ENCODE measurements around the gene LRRC37B.
A peak's percentile ranks its signal among the peaks of the same experiment; 100 is the strongest.
"Not testable (repeated sequence)": the region's sequence is repeated elsewhere in the genome, so short reads cannot be mapped to it uniquely, and the experiment has no call there.

The LRRC37B gene

DNA sequence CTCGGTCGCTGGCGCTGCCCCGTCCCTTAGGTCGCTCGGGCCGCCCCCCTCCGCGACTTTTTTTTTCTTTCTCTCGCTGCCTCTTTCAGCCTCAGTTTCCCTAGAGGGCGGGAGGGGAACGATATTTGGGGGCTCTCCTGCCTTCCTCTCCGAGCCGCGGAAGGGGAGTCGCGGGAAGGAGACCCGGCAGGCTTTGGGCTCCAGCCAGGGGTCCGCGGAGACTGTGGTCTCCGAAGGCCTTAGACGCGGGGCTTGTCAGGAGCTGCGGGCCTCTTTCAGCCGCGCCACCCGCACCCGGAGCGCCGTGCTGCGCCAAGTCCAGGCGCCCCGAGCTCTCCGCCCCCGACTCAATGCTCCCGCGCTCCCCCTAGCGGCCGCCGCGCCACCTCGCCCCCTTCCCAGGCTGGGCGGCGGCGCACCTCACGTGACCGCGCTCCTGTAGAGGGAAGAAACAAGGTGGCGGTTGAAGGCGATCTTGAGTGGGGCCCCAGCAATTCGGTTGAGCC lies at the start of gene LRRC37B:
Gene LRRC37B (plus strand): TSS at position 427 of the 506 bp plus-strand sequence. CDS start 14,010 bp downstream, outside the sequence.
- DNase-seq (ENCODE audit: low read depth in 2 of 2): peak; percentile 44 to 46

DNA sequence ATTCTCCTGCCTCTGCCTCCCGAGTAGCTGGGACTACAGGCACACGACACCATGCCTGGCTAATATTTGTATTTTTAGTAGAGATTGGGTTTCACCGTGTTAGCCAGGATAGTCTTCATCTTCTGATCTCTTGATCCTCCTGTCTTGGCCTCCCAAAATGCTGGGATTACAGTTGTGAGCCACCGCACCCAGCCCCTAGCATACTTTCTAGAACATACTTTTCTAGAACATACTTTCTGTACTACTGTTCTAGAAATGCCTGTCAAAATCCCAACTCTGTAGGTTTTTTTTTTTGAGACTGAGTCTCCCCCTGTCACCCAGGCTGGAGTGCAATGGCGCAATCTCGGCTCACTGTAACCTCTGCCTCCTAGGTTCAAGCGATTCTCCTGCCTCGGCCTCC lies 43.1 kb upstream of the LRRC37B start:
- DNase-seq (ENCODE audit: low read depth in 2 of 2): not testable (repeated sequence)

DNA sequence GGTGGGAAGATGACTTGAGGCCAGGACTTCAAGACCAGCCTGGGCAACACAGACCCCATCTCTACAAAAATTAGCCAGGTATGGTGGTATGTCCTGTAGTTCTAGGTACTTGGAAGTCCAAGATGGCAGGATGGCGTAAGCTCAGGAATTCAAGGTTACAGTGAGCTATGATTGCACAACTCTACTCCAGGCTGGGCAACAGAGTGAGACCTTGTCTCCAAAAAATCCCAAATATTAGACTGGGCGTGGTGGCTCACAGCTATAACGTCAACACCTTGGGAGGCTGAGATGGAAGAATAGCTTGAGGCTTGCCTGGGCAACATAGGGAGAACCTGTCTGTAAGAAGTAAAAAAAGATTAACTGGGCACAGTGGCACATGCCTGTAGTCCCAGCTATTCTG lies 39.5 kb upstream of the LRRC37B start:
- DNase-seq (ENCODE audit: low read depth in 2 of 2): no peak

DNA sequence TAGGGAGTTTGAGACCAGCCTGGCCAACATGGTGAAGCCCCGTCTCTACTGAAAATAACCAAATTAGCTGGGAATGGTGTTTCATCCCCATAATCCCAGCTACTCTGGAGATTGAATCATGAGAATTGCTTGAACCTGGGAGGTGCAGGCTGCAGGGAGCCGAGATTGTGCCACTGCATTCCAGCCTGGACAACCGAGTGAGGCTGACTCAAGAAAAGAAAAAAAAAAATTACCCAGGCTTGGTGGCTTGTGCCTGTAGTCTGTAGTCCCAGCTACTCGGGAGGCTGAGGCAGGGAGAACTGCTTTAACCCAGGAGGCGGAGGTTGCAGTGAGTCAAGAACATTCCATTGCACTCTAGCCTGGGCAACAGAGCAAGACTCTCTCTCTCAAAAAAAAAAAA lies 36.8 kb upstream of the LRRC37B start:
- DNase-seq (ENCODE audit: low read depth in 2 of 2): not testable (repeated sequence)

DNA sequence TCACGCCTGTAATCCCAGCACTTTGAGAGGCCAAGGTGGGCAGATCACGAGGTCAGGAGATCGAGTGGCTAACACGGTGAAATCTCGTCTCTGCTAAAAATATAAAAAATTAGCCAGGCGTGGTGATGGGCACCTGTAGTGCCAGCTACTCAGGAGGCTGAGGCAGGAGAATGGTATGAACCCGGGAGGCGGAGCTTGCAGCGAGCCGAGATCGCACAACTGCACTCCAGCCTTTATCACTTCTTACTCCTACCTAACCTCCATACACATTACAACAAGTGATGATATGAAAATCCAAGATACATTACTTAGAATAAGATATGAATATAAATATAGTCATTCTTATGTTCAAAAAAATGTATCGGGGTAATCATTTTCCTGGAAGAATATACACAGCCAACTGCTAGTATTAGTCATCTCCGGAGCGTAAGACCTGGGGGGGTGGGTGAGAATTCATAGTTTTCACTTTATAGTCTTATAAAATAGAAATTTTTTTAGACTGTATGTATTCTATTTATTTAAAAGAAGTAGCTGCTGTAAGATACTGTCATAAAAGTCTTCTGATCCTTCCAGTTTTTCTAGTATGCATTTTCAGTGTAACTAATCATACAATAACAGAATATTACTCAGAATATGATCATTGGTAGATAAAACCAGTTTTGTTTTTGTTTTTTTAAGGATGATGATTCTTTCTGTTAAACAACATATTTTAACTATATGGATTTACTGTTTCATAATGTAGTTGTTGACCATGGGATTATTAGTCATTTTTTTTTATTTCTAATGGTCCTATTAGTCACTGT lies 32.7 kb upstream of the LRRC37B start:
- DNase-seq (ENCODE audit: low read depth in 2 of 2): not testable (repeated sequence)

DNA sequence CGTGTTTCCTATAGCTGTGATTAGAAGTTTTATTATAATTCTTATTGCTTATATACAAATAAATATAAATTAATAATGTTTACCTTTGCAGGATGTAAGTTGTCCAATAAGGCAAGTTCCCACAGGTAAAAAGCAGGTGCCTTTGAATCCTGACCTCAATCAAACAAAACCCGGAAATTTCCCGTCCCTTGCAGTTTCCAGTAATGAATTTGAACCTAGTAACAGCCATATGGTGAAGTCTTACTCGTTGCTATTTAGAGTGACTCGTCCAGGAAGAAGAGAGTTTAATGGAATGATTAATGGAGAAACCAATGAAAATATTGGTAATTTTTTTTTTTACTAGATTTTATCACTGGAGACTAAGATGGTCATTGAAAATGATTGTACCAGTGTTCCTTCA lies 31.8 kb upstream of the LRRC37B start:
- DNase-seq (ENCODE audit: low read depth in 2 of 2): not testable (repeated sequence)

DNA sequence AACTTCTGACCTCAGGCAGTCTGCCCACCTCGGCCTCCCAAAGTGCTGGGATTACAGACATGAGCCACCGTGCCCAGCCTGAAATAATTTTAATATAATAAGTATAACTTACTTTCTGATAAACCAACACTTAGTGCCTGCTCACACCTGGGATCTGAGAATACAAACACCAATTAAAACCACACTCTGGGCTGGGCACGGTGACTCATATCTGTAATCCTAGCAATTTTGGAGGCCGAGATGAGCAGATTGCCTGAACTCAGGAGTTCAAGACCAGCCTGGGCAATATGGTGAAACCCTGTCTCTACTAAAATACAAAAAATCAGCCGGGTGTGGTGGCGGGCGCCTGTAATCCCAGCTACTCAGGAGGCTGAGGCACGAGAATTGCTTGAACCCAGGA lies 15.4 kb upstream of the LRRC37B start:
- DNase-seq (ENCODE audit: low read depth in 2 of 2): not testable (repeated sequence)

DNA sequence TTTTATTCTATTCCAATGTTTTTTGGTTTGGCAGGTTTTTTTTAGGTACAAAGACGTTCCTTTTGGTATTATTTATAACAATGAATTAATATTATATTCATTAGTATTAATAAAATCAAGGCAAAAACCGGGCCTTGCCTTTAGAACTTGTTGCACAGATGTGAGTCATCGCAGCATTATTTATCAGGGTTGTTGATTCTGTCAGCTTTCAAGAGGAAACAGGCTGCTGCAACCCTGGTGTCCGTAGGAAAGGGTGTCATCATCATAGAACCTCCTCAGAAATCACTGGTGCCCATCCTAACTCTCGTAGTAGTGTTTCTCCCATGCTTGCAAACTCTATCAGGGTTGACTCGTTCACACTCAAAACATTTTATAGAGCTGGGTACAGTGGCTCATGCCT lies 10.2 kb upstream of the LRRC37B start:
- no peak for DNase-seq (ENCODE audit: low read depth in 2 of 2)

DNA sequence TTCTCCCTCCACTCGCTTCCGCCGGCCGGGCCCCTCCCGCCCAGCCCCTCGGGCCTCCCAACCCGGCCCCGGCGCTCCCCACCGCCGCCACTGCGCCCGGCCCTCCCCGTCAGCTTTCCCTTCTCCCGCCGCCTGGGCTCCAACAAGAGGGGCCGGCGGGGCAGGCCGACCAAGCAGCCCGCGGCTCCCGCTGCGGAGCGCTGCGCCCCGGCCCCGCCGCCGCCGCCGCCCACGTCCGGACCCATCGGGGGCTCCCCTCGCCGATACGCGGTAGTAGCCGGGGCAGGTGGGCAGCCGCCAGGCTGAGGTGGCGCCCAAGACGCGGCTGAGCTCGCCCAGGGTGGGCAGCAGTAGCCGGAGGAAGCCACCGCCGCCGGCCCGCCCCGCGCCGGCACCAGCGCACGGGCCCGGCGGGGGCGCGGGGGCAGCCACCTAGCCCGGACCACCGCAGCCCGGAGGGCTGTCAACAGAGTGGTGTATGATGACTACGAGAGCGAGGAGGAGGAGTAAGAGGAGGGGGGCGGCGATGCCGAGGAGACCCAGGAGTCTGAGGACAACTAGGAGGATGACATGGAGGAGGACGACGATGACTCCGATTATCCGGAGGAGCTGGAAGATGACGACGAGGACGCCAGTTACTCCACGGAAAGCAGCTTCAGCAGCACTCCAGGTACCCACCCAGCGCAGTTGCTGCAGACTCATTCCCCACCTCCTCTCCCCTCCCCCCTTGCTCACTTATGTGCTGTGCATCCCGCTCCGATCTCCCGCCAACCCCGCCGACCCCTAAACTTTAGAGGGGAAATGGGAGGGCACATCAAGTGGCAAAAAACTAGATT lies 498 bp downstream of the LRRC37B start:
- no peak for DNase-seq (ENCODE audit: low read depth in 2 of 2)

DNA sequence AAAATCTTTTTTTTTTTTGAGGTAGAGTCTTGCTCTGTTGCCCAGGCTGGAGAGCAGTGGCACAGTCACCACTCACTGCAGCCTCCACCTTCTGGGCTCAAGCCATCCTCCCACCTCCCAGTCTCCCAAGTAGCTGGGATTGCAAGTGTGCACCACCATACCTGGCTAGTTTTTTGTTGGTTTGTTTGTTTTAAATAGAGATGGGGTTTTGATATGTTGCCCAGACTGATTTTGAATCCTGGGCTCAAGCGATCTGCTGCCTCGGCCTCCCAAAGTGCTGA lies 2.0 kb downstream of the LRRC37B start:
- DNase-seq (ENCODE audit: low read depth in 2 of 2): no peak

DNA sequence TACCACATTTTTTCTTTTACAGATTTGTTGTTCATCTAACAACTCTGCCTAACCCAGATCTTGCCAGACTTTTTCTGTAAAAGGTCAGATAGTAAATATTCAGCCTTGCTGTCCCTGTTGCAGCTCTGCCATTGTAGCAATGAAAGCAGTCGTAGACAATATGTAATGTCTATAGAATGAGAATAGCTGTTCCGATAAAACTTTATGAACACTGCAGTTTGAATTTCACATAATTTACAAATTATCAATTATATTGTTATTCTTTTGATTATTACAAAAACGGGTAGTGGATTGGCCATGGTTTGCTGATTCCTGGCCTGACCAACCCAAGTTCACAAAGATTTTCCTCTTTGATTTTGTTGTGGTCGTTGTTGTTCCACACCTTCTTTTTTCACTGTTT lies 2.9 kb downstream of the LRRC37B start:
- DNase-seq (ENCODE audit: low read depth in 2 of 2): no peak

DNA sequence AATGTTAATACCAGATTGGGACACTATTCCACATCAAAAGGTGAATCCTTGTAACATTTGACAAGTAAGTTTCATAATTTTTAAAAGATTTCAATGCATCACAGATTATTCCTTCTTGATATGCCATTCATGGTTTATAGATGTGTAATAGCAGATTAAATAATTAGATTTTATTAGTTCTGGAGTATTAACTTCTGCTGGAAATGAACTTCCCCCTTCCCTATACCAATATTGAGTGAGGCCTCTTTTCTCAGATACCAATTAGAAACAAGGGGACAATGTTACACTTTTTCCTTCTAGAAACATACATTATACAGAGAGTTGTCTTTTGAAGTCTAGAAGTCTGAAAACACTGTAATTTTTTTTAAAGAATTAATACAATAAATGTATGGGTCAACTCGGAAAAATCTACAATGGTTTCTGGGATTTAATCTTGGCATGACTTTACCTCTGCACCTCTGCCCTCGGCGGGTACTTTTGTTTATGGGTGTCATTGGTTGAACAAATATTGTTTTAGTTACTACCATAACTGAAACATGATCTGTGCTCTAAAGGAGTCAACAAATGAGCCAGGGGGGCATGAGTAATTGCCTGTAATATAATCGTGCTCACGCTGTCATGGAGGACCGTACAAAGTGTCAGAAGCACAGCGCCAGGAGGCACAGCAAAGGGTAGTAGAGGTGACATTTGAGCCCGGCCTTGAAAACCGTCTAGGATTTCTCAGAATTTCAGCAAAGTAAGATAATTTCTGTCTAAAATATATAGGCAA lies 8.2 kb downstream of the LRRC37B start:
- no peak for DNase-seq (ENCODE audit: low read depth in 2 of 2)

DNA sequence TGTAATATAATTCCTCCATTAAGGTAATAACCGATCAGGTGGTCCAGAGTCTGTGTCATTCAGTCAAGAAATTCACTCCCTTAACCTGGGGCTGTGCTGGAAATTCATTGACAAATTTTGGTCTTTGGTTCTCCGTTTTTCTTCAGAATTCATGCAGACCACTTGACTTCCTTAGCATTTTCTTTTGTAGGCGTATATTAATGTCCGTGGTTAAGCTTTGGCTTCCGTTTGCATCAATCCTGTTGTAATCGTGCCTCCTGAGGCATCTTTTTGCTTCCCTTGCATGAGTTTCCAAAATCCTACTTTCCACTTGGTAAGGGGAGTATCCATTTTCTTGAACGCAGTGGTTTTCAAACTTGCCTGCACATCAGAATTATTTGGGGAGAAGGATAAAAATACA lies 9.0 kb downstream of the LRRC37B start:
- no peak for DNase-seq (ENCODE audit: low read depth in 2 of 2)

DNA sequence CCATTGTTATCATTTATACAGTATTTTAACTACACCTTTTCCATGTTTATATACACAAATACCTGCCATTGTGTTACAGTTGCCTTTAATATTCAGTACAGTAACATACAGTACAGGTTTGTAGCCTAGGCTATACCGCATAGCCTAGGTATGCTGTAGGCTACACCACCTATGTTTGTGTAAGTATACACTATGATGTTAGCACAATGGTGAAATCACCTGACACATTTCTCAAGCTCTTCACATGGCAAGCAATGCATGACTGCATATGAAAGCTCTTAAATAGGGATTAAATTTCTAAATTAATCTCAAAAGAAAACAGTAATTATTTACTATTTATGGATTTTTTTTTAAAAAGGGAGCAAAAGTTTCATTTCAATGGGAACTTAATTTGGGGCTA lies 12.0 kb downstream of the LRRC37B start:
- no peak for DNase-seq (ENCODE audit: low read depth in 2 of 2)

DNA sequence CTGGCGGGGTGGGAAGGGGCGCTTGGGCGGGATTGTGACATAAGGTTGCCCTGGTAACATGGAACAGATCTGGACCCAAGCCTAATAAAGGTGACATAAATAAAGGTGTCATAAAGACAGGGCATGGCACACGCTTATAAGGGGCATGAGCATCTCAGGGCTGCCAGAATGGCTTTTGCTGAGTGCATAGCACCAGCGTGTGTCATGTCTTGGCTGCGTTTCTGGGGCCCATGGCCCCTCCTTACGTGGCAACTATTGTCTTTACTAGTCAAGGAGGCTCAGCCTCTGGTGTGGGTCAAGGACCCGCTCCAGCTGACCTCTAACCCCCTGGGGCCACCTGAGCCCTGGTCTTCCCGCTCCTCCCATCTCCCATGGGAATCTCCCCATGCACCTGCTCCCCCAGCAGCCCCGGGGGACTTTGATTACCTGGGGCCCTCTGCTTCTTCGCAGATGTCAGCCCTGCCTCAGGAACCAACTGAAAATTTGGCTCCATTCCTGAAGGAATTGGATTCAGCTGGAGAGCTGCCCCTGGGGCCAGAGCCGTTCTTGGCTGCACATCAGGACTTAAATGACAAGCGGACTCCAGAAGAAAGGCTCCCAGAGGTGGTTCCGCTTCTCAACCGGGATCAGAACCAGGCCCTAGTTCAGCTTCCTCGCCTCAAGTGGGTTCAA lies 13.9 kb downstream of the LRRC37B start:
- no peak for DNase-seq (ENCODE audit: low read depth in 2 of 2)

DNA sequence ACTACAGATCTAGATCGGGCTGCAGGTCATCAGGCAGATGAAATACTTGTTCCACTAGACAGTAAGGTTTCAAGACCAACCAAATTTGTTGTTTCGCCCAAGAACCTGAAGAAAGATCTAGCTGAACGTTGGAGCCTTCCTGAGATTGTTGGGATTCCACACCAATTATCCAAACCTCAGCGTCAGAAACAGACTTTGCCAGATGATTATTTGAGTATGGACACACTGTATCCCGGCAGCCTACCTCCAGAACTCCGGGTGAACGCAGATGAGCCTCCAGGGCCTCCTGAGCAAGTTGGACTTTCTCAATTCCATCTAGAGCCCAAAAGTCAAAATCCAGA lies 14.4 kb downstream of the LRRC37B start:
- DNase-seq (ENCODE audit: low read depth in 2 of 2): no peak

DNA sequence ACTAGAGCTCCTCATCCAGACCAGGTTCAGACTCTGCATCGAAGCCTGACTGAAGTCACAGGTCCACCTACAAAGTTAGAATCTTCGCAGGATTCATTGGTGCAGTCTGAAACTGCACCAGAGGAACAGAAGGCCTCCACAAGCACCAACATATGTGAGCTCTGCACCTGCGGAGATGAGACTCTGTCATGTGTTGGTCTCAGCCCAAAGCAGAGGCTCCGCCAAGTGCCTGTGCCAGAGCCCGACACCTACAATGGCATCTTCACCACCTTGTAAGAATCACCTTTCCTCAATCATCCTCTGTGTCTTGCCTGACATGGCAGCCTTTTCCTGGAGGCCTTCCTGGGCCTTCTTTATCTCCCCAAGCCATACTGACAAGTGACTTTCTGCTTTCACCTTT lies 15.4 kb downstream of the LRRC37B start:
- DNase-seq (ENCODE audit: low read depth in 2 of 2): not testable (repeated sequence)

DNA sequence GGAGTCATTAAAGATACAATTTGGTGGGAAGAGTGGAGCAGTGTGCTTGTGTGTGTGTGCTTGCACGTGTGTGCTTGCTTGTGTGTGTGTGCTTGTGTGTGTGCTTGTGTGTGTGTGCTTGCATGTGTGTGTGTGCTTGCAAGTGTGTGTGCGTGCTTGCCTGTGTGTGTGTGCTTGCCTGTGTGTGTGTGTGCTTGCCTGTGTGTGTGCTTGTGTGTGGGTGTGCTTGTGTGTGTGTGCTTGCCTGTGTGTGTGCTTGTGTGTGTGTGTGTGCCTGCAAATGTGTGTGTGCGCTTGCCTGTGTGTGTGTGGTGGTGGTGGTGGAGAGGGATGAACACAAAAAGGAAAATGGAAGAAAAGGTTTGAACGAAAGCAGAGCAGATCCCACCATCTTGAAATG lies 20.1 kb downstream of the LRRC37B start:
- not testable (repeated sequence) for DNase-seq (ENCODE audit: low read depth in 2 of 2)

DNA sequence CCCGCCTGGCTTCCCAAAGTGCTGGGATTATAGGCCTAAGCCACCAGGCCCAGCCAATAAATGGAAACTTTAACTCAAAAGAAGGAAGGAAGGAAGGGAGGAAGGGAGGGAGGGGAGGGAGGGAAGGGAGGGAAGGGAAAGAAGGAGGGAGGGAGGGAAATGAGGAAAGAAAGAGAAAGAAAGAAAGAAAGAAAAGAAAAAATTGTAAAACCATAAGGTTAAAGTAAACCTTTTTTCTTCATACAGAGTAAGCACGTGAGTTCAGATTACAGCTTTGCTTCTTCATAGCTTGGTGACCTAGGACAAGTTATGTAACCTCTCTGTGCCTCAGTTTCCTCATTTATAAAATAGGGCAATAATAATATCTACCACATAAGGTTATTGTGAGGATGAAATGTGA lies 26.0 kb downstream of the LRRC37B start:
- no peak for DNase-seq (ENCODE audit: low read depth in 2 of 2)

DNA sequence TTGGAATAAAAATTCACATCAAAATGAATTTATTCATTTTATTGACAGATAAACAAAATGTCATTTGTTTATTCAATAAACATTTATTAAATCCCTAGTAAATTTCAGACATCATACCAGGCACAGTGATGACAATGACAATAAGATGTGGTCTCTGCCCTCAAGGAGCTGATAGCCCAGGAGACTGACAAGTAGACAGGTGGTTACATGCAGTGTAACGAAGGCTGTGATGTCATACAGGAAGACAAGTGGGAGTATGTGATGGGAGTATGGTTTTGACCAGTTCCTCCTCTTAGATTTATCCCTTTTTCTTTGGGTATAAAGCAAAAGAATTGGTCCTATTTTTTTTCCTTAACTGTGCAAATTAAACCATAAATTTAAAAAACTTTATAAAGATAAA lies 26.6 kb downstream of the LRRC37B start:
- not testable (repeated sequence) for DNase-seq (ENCODE audit: low read depth in 2 of 2)

DNA sequence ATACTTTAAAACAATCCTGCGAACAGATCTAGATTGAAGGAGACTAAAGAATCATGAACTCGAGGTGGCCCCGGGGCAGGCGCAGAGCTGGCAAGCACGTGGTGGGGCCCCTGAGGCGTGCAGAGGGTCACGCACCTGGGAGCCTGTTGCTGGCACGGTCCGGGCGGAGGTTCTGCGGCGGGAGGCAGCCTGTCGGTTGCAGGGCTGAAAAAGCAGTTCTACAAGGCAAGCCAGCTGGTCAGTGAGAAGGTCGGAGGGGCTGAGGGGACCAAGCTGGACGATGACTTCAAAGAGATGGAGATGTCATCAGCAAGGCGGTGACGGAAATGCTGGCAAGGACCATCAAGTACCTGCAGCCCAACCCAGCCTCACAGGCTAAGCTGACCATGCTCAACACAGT lies 33.1 kb downstream of the LRRC37B start:
- DNase-seq (ENCODE audit: low read depth in 2 of 2): not testable (repeated sequence)

Data from fibroblast of skin of left quadriceps (primary cell).